LNCaP clone FGC (cell line): Measurements from ENCODE around the gene LARGE1.
A peak's percentile ranks its signal among the peaks of the same experiment; 100 is the strongest.

Experiments
- DNase-seq: peaks from one replicate; pipeline ENCODE4 v3.0.0-alpha.2; 2011; ENCODE audit warnings: low read depth
- H3K4me3 ChIP-seq: 2 replicates; pipeline ENCODE4 v1.5.1; 2011; ENCODE audit warnings: mild to moderate bottlenecking, low read depth, low read length, control low read depth
- CTCF ChIP-seq: IDR thresholded peaks from 2 replicates; pipeline ENCODE4 v1.5.1; 2012; ENCODE audit warnings: mild to moderate bottlenecking; ENCODE audit not compliant: control insufficient read depth, insufficient read depth; ENCODE audit errors: extremely low read depth

LARGE1 gene

GRCh38 chr22:33539902-33540751 lies 380.1 kb downstream of the LARGE1 start:
- no peak for TF ChIP-seq CTCF
- H3K4me3 ChIP-seq = no peak overlapping the region
- DNase-seq = peak; percentile 37

GRCh38 chr22:33539202-33539901 lies 380.9 kb downstream of the LARGE1 start:
- no peak for DNase-seq
- no peak overlapping the region for H3K4me3 ChIP-seq
- no peak for TF ChIP-seq CTCF

- no peak for DNase-seq
- H3K4me3 ChIP-seq = no peak overlapping the region
- no peak for TF ChIP-seq CTCF
Observed at GRCh38 chr22:33538277-33538885, 381.9 kb downstream of the LARGE1 start.

GRCh38 chr22:33537059-33537458 lies 383.2 kb downstream of the LARGE1 start:
- DNase-seq = no peak
- no peak overlapping the region for H3K4me3 ChIP-seq
- no peak for TF ChIP-seq CTCF

GRCh38 chr22:33535937-33536875 lies 384.1 kb downstream of the LARGE1 start:
- DNase-seq = no peak
- TF ChIP-seq CTCF = no peak
- H3K4me3 ChIP-seq = no peak overlapping the region

GRCh38 chr22:33529424-33530113 lies 390.7 kb downstream of the LARGE1 start:
- TF ChIP-seq CTCF = no peak
- no peak overlapping the region for H3K4me3 ChIP-seq
- no peak for DNase-seq
